WTC11 (cell line): ENCODE results near the gene BMF. TPM values are rescaled to one million over a fixed set of nuclear protein-coding genes. Genes with fewer than 3 reads are reported as not detected.
A peak's percentile ranks its signal among the peaks of the same experiment; 100 is the strongest.

Experiments
- ATAC-seq: fragments of 200-7000 bp; cut with Tn5 transposase; 2 replicates; pipeline ENCODE4 v1.10.0; 2021; ENCODE audit warnings: mild to moderate bottlenecking, moderate library complexity
- CTCF ChIA-PET: fragments of 300-600 bp; sonication (Branson Sonifier 250); formaldehyde crosslinking; loops from one replicate; lab custom pipeline; 2021; ENCODE audit warnings: antibody characterized with exemption; lab: Charles Lee
- POLR2A ChIA-PET: fragments of 350-600 bp; sonication (Branson Sonifier 250); formaldehyde crosslinking; loops from one replicate; lab custom pipeline; 2021; ENCODE audit warnings: antibody characterized with exemption; lab: Charles Lee
- DNase-seq: peaks from one replicate; pipeline ENCODE4 v3.0.0; 2021; ENCODE audit warnings: low spot score
- H3K27ac Mint-ChIP-seq: 2 replicates; pipeline ENCODE4 v1.8.0; 2021; ENCODE audit warnings: mixed read lengths
- H3K27me3 Mint-ChIP-seq: 2 replicates; pipeline ENCODE4 v1.8.0; 2021; ENCODE audit warnings: low read depth, mild to moderate bottlenecking, moderate library complexity, mixed read lengths
- H3K36me3 Mint-ChIP-seq: 2 replicates; pipeline ENCODE4 v1.8.0; 2021; ENCODE audit warnings: mixed read lengths
- H3K4me1 Mint-ChIP-seq: 2 replicates; pipeline ENCODE4 v1.8.0; 2022; ENCODE audit warnings: mixed read lengths
- H3K4me3 Mint-ChIP-seq: 2 replicates; pipeline ENCODE4 v1.8.0; 2021; ENCODE audit warnings: mild to moderate bottlenecking, moderate library complexity, mixed read lengths
- H3K9me3 Mint-ChIP-seq: 2 replicates; pipeline ENCODE4 v1.8.0; 2021; ENCODE audit warnings: mixed read lengths
- ATF3 ChIP-seq: sonication (generic); formaldehyde crosslinking; conservative IDR thresholded peaks from 2 replicates; pipeline ENCODE4 v1.8.1; 2022; ENCODE audit warnings: mild to moderate bottlenecking, missing genetic modification reagents
- CBFB ChIP-seq: sonication (generic); formaldehyde crosslinking; IDR thresholded peaks from 2 replicates; pipeline ENCODE4 v1.8.1; 2022; ENCODE audit warnings: mild to moderate bottlenecking, low read depth, missing genetic modification reagents
- E2F1 ChIP-seq: sonication (generic); formaldehyde crosslinking; IDR thresholded peaks from 2 replicates; pipeline ENCODE4 v1.8.0; 2022; ENCODE audit warnings: mild to moderate bottlenecking, missing genetic modification reagents
- ETV6 ChIP-seq: sonication (generic); formaldehyde crosslinking; IDR thresholded peaks from 2 replicates; pipeline ENCODE4 v1.8.1; 2022; ENCODE audit warnings: mild to moderate bottlenecking, missing genetic modification reagents
- FOXJ3 ChIP-seq: sonication (generic); formaldehyde crosslinking; IDR thresholded peaks from 2 replicates; pipeline ENCODE4 v1.9.0; 2021; ENCODE audit warnings: missing genetic modification reagents, mild to moderate bottlenecking, borderline replicate concordance
- GRHL2 ChIP-seq: fragments of 250-450 bp; sonication (Bioruptor Pico); IDR thresholded peaks from 2 replicates; pipeline ENCODE4 v1.8.0; 2022; ENCODE audit warnings: mild to moderate bottlenecking, moderate library complexity; ENCODE audit not compliant: insufficient replicate concordance, severe bottlenecking
- HMGA2 ChIP-seq: fragments of 250-450 bp; sonication (Bioruptor Pico); IDR thresholded peaks from 2 replicates; pipeline ENCODE4 v1.4.0; 2021; ENCODE audit warnings: mild to moderate bottlenecking, moderate library complexity
- NFYB ChIP-seq: sonication (generic); formaldehyde crosslinking; conservative IDR thresholded peaks from 2 replicates; pipeline ENCODE4 v1.8.0; 2022; ENCODE audit warnings: low read depth, missing genetic modification reagents
- RELA ChIP-seq: sonication (generic); formaldehyde crosslinking; IDR thresholded peaks from 2 replicates; pipeline ENCODE4 v1.8.1; 2022; ENCODE audit warnings: missing genetic modification reagents, mild to moderate bottlenecking, borderline replicate concordance
- SOX15 ChIP-seq: fragments of 250-450 bp; sonication (Bioruptor Pico); IDR thresholded peaks from 2 replicates; pipeline ENCODE4 v1.9.0; 2021; ENCODE audit warnings: mild to moderate bottlenecking
- TCF7 ChIP-seq: sonication (generic); formaldehyde crosslinking; IDR thresholded peaks from 2 replicates; pipeline ENCODE4 v1.8.0; 2022; ENCODE audit warnings: mild to moderate bottlenecking, low read depth, missing genetic modification reagents, moderate library complexity
- TP53 ChIP-seq: sonication (generic); formaldehyde crosslinking; IDR thresholded peaks from 2 replicates; pipeline ENCODE4 v1.8.1; 2023; ENCODE audit warnings: mild to moderate bottlenecking, missing genetic modification reagents
- USF1 ChIP-seq: sonication (generic); formaldehyde crosslinking; IDR thresholded peaks from 2 replicates; pipeline ENCODE4 v1.8.0; 2022; ENCODE audit warnings: mild to moderate bottlenecking, missing genetic modification reagents
- ZNF423 ChIP-seq: fragments of 250-450 bp; sonication (Bioruptor Pico); IDR thresholded peaks from 2 replicates; pipeline ENCODE4 v2.1.2; 2022; ENCODE audit warnings: mild to moderate bottlenecking, moderate library complexity
- ZNF671 ChIP-seq: fragments of 250-450 bp; sonication (Bioruptor Pico); IDR thresholded peaks from 2 replicates; pipeline ENCODE4 v1.8.0; 2021; ENCODE audit warnings: mild to moderate bottlenecking
- ZSCAN18 ChIP-seq: fragments of 250-450 bp; sonication (Bioruptor Pico); IDR thresholded peaks from 2 replicates; pipeline ENCODE4 v2.1.2; 2022; ENCODE audit warnings: mild to moderate bottlenecking, moderate library complexity
- total RNA-seq: library from RNA; stranded (reverse); gene quantifications from 3 replicates; pipeline ENCODE4 v1.2.3, GENCODE V29; 2021
- TF ChIP-seq, protein P1 (sequence below): fragments of 250-450 bp; sonication (Bioruptor Pico); IDR thresholded peaks from 2 replicates; pipeline ENCODE4 v1.9.0; 2021; ENCODE audit warnings: mild to moderate bottlenecking, borderline replicate concordance
- TF ChIP-seq, protein P2 (sequence below): sonication (generic); formaldehyde crosslinking; IDR thresholded peaks from 2 replicates; pipeline ENCODE4 v1.8.0; 2023; ENCODE audit warnings: missing genetic modification reagents, mild to moderate bottlenecking, borderline replicate concordance
- TF ChIP-seq, protein P3 (sequence below): sonication (generic); formaldehyde crosslinking; IDR thresholded peaks from 2 replicates; pipeline ENCODE4 v1.8.1; 2022; ENCODE audit warnings: mild to moderate bottlenecking, missing genetic modification reagents, moderate library complexity, borderline replicate concordance

The BMF gene
- total RNA-seq, 1 experiment from 2014 or later, result 36.9 TPM

- POLR2A ChIA-PET, result interaction anchor here (1.0 to 1.4 kb wide), 2 partner anchors 51 to 52 kb away, joined by 3 to 4 read pairs; no protein-coding TSS in a partner anchor
- CTCF ChIA-PET, result interaction anchor here (1.0 to 5.9 kb wide), 7 partner anchors 14 to 226 kb away, joined by 3 to 48 read pairs (median 5); no protein-coding TSS in a partner anchor
- Mint-ChIP-seq H3K4me3 (no peak overlapping the region), H3K4me1 (peaks cover 31% of the 10 kb centered on the region)
- DNase-seq, result no peak
- TF ChIP-seq, protein P1, sequence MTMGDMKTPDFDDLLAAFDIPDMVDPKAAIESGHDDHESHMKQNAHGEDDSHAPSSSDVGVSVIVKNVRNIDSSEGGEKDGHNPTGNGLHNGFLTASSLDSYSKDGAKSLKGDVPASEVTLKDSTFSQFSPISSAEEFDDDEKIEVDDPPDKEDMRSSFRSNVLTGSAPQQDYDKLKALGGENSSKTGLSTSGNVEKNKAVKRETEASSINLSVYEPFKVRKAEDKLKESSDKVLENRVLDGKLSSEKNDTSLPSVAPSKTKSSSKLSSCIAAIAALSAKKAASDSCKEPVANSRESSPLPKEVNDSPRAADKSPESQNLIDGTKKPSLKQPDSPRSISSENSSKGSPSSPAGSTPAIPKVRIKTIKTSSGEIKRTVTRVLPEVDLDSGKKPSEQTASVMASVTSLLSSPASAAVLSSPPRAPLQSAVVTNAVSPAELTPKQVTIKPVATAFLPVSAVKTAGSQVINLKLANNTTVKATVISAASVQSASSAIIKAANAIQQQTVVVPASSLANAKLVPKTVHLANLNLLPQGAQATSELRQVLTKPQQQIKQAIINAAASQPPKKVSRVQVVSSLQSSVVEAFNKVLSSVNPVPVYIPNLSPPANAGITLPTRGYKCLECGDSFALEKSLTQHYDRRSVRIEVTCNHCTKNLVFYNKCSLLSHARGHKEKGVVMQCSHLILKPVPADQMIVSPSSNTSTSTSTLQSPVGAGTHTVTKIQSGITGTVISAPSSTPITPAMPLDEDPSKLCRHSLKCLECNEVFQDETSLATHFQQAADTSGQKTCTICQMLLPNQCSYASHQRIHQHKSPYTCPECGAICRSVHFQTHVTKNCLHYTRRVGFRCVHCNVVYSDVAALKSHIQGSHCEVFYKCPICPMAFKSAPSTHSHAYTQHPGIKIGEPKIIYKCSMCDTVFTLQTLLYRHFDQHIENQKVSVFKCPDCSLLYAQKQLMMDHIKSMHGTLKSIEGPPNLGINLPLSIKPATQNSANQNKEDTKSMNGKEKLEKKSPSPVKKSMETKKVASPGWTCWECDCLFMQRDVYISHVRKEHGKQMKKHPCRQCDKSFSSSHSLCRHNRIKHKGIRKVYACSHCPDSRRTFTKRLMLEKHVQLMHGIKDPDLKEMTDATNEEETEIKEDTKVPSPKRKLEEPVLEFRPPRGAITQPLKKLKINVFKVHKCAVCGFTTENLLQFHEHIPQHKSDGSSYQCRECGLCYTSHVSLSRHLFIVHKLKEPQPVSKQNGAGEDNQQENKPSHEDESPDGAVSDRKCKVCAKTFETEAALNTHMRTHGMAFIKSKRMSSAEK (CRISPR knock-in tag), result no peak
- no peak for TF ChIP-seq ATF3 (CRISPR knock-in tag)
- no peak for TF ChIP-seq SOX15 (CRISPR knock-in tag)
- TF ChIP-seq TP53 (CRISPR knock-in tag), result no peak
- TF ChIP-seq GRHL2, result no peak
- TF ChIP-seq CBFB, result no peak
- no peak for TF ChIP-seq E2F1
- TF ChIP-seq, all 79 proteins: peak for 0
- H3K9me3 Mint-ChIP-seq, result no peaks in the 10 kb centered on the region
- peak overlapping the region; percentile 66; the same call in 1 of the 2 replicates for H3K27ac Mint-ChIP-seq
- H3K36me3 Mint-ChIP-seq, result no peaks in the 10 kb centered on the region
- ATAC-seq, result peak; percentile 10; the same call in 1 of the 2 replicates
- H3K27me3 Mint-ChIP-seq, result no peaks in the 10 kb centered on the region
These were observed 55.4 kb downstream of the BMF start for GRCh38 chr15:40053079-40053830.

GRCh38 chr15:40052604-40053003 lies 56.1 kb downstream of the BMF start:
- Mint-ChIP-seq H3K36me3 (no peaks in the 10 kb centered on the region), H3K4me1 (peaks cover 38% of the 10 kb centered on the region), H3K9me3 (no peaks in the 10 kb centered on the region), H3K27me3 (no peaks in the 10 kb centered on the region), H3K27ac (no peak overlapping the region), H3K4me3 (no peak overlapping the region)
- no peak for DNase-seq
- no peak for ATAC-seq
- ChIA-PET CTCF (interaction anchor here (0.6 to 5.9 kb wide), 11 partner anchors 14 to 809 kb away, joined by 3 to 48 read pairs (median 5); no protein-coding TSS in a partner anchor), POLR2A (interaction anchor here (0.8 to 1.4 kb wide), 4 partner anchors 51 to 187 kb away, joined by 3 to 4 read pairs (median 3); no protein-coding TSS in a partner anchor)
- TF ChIP-seq ZNF671 (CRISPR knock-in tag) (no peak), GRHL2 (no peak), NFYB (CRISPR knock-in tag) (no peak), USF1 (CRISPR knock-in tag) (no peak), ZNF423 (CRISPR knock-in tag) (no peak), FOXJ3 (CRISPR knock-in tag) (no peak), ZSCAN18 (CRISPR knock-in tag) (no peak), SOX15 (CRISPR knock-in tag) (no peak), HMGA2 (no peak), TCF7 (CRISPR knock-in tag) (no peak), ETV6 (no peak), RELA (CRISPR knock-in tag) (no peak)
- TF ChIP-seq, protein P2, sequence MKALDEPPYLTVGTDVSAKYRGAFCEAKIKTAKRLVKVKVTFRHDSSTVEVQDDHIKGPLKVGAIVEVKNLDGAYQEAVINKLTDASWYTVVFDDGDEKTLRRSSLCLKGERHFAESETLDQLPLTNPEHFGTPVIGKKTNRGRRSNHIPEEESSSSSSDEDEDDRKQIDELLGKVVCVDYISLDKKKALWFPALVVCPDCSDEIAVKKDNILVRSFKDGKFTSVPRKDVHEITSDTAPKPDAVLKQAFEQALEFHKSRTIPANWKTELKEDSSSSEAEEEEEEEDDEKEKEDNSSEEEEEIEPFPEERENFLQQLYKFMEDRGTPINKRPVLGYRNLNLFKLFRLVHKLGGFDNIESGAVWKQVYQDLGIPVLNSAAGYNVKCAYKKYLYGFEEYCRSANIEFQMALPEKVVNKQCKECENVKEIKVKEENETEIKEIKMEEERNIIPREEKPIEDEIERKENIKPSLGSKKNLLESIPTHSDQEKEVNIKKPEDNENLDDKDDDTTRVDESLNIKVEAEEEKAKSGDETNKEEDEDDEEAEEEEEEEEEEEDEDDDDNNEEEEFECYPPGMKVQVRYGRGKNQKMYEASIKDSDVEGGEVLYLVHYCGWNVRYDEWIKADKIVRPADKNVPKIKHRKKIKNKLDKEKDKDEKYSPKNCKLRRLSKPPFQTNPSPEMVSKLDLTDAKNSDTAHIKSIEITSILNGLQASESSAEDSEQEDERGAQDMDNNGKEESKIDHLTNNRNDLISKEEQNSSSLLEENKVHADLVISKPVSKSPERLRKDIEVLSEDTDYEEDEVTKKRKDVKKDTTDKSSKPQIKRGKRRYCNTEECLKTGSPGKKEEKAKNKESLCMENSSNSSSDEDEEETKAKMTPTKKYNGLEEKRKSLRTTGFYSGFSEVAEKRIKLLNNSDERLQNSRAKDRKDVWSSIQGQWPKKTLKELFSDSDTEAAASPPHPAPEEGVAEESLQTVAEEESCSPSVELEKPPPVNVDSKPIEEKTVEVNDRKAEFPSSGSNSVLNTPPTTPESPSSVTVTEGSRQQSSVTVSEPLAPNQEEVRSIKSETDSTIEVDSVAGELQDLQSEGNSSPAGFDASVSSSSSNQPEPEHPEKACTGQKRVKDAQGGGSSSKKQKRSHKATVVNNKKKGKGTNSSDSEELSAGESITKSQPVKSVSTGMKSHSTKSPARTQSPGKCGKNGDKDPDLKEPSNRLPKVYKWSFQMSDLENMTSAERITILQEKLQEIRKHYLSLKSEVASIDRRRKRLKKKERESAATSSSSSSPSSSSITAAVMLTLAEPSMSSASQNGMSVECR (CRISPR knock-in tag), result no peak
- TF ChIP-seq, protein P3, sequence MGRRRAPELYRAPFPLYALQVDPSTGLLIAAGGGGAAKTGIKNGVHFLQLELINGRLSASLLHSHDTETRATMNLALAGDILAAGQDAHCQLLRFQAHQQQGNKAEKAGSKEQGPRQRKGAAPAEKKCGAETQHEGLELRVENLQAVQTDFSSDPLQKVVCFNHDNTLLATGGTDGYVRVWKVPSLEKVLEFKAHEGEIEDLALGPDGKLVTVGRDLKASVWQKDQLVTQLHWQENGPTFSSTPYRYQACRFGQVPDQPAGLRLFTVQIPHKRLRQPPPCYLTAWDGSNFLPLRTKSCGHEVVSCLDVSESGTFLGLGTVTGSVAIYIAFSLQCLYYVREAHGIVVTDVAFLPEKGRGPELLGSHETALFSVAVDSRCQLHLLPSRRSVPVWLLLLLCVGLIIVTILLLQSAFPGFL (CRISPR knock-in tag), result no peak
